ENCODE data around the gene MASP1.

Gene MASP1

DNA sequence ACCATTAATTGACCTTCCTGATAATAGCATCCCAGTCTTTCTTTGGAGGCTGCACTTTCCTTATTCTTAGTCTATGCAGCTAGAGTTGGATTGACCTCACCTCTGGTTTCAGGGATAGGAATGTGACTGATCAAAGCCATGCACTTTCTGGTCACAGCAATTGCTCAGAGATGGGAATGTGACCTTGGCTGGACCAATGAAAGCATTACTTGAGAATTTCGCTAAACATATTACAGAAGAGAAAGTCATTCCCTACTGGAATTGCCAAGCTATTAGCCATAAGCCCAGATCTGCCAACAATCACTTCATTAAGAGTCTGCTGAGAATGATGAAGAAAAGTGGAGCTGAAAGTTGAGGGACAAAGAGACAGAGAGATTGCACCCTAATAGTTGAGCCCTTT is 61.5 kb downstream of the MASP1 start:
- H2BK12ac ChIP-seq (ENCODE audit: low read length), result no peak overlapping the region
- H2AFZ ChIP-seq (ENCODE audit: insufficient read depth, low read length, poor library complexity), result no peak overlapping the region
- H3K79me2 ChIP-seq (ENCODE audit: control insufficient read depth, insufficient read depth, low read length, poor library complexity), result no peaks in the 10 kb centered on the region
- no peak overlapping the region for H3K23ac ChIP-seq (ENCODE audit: low read length)
- no peaks in the 10 kb centered on the region for H3K79me1 ChIP-seq (ENCODE audit: low read length)
- H3K14ac ChIP-seq (ENCODE audit: low read length), result no peak overlapping the region
- no peak overlapping the region for H2BK5ac ChIP-seq (ENCODE audit: low read depth, low read length, poor library complexity)
- no peak overlapping the region for H4K91ac ChIP-seq (ENCODE audit: low read depth, low read length)
- H3K36me3 ChIP-seq (ENCODE audit: control insufficient read depth in 1 of 2, insufficient read depth in 2 of 2, low read length in 2 of 2), result no peaks in the 10 kb centered on the region
- H3K4ac ChIP-seq (ENCODE audit: low read depth, low read length), result no peak overlapping the region
- H3K27me3 ChIP-seq (ENCODE audit: insufficient read depth, low read length), result no peaks in the 10 kb centered on the region
- H3K4me2 ChIP-seq (ENCODE audit: low read length), result no peak overlapping the region
- DNase-seq, result no peak
- H3K4me1 ChIP-seq (ENCODE audit: control insufficient read depth in 1 of 2, insufficient read depth in 2 of 2, low read length in 2 of 2), result no peaks in the 10 kb centered on the region
- H4K12ac ChIP-seq (ENCODE audit: low read depth, low read length), result no peak overlapping the region
- no peak overlapping the region for H3K9ac ChIP-seq (ENCODE audit: low read length)
- no peak overlapping the region for H4K8ac ChIP-seq (ENCODE audit: low read depth, low read length)
- no peak overlapping the region for H3K4me3 ChIP-seq (ENCODE audit: low read depth, low read length)
- no CpG with 5 or more reads among the region's 1 CpG for WGBS (ENCODE audit: extremely low coverage, insufficient coverage, insufficient read length)
- H3K9me3 ChIP-seq (ENCODE audit: insufficient read depth, low read depth, low read length), result peaks cover 3% of the 10 kb centered on the region
- no peak overlapping the region for H3K27ac ChIP-seq (ENCODE audit: low read depth, low read length)
- H2AK5ac ChIP-seq (ENCODE audit: low read length), result no peak overlapping the region
- H3K18ac ChIP-seq (ENCODE audit: low read length), result no peak overlapping the region
- no peak overlapping the region for H2BK120ac ChIP-seq (ENCODE audit: insufficient read depth, low read length, poor library complexity)

GRCh38 chr3:187228740-187229139 is 62.8 kb downstream of the MASP1 start:
- Histone ChIP-seq H2AFZ (ENCODE audit: insufficient read depth, low read length, poor library complexity) (no peak overlapping the region), H4K8ac (ENCODE audit: low read depth, low read length) (no peak overlapping the region), H3K27me3 (ENCODE audit: insufficient read depth, low read length) (no peaks in the 10 kb centered on the region), H3K4me3 (ENCODE audit: low read depth, low read length) (no peak overlapping the region), H2BK12ac (ENCODE audit: low read length) (no peak overlapping the region), H2BK120ac (ENCODE audit: insufficient read depth, low read length, poor library complexity) (no peak overlapping the region), H2BK5ac (ENCODE audit: low read depth, low read length, poor library complexity) (no peak overlapping the region), H3K4ac (ENCODE audit: low read depth, low read length) (no peak overlapping the region), H3K36me3 (ENCODE audit: control insufficient read depth in 1 of 2, insufficient read depth in 2 of 2, low read length in 2 of 2) (no peaks in the 10 kb centered on the region), H2AK5ac (ENCODE audit: low read length) (no peak overlapping the region), H4K12ac (ENCODE audit: low read depth, low read length) (no peak overlapping the region), H3K9ac (ENCODE audit: low read length) (no peak overlapping the region), H3K9me3 (ENCODE audit: insufficient read depth, low read depth, low read length) (peaks cover 3% of the 10 kb centered on the region), H4K91ac (ENCODE audit: low read depth, low read length) (no peak overlapping the region), H3K79me1 (ENCODE audit: low read length) (no peaks in the 10 kb centered on the region), H3K14ac (ENCODE audit: low read length) (no peak overlapping the region), H3K23ac (ENCODE audit: low read length) (no peak overlapping the region), H3K4me2 (ENCODE audit: low read length) (no peak overlapping the region), H3K4me1 (ENCODE audit: control insufficient read depth in 1 of 2, insufficient read depth in 2 of 2, low read length in 2 of 2) (no peaks in the 10 kb centered on the region), H3K79me2 (ENCODE audit: control insufficient read depth, insufficient read depth, low read length, poor library complexity) (no peaks in the 10 kb centered on the region), H3K18ac (ENCODE audit: low read length) (no peak overlapping the region), H3K27ac (ENCODE audit: low read depth, low read length) (no peak overlapping the region)
- DNase-seq, result no peak
- WGBS (ENCODE audit: extremely low coverage, insufficient coverage, insufficient read length), result no CpG with 5 or more reads among the region's 2 CpGs

DNA sequence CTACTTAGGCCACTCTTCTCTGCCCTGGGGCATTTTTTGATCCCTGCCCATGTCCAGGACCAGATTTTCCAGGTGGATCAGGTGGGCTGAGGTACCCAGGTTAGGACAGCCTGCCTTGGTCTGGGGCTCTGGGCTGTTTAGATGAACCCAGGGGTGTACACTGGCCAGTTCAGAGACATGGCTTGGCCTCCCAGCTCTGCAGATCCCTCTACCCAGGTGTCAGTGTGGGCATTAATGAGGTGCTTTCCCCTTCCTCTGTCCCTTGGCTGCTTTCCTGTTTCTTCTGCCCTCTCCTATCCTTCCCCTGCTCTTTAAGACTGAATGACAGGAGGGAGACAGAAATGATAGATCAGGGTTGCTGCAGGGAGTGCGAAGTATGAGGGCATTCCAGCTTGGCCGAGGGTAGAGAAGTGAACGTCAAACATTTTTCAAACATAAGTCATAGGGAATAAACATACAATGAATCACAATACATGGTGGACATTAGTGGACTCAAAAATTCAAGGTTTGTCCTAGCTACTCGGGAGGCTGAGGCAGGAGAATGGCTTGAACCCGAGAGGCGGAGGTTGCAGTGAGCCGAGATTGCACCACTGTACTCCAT is 63.8 kb downstream of the MASP1 start:
- no peaks in the 10 kb centered on the region for H3K4me1 ChIP-seq (ENCODE audit: control insufficient read depth in 1 of 2, insufficient read depth in 2 of 2, low read length in 2 of 2)
- H3K79me1 ChIP-seq (ENCODE audit: low read length), result no peaks in the 10 kb centered on the region
- H3K9me3 ChIP-seq (ENCODE audit: insufficient read depth, low read depth, low read length), result peaks cover 3% of the 10 kb centered on the region
- no peak overlapping the region for H3K4ac ChIP-seq (ENCODE audit: low read depth, low read length)
- H2AK5ac ChIP-seq (ENCODE audit: low read length), result no peak overlapping the region
- DNase-seq, result peak; percentile 78 to 85
- H4K12ac ChIP-seq (ENCODE audit: low read depth, low read length), result no peak overlapping the region
- H4K91ac ChIP-seq (ENCODE audit: low read depth, low read length), result no peak overlapping the region
- no peak overlapping the region for H3K18ac ChIP-seq (ENCODE audit: low read length)
- no peak overlapping the region for H2AFZ ChIP-seq (ENCODE audit: insufficient read depth, low read length, poor library complexity)
- H3K27ac ChIP-seq (ENCODE audit: low read depth, low read length), result no peak overlapping the region
- H3K4me3 ChIP-seq (ENCODE audit: low read depth, low read length), result no peak overlapping the region
- H3K9ac ChIP-seq (ENCODE audit: low read length), result no peak overlapping the region
- WGBS (ENCODE audit: extremely low coverage, insufficient coverage, insufficient read length), result no CpG with 5 or more reads among the region's 7 CpGs
- H3K79me2 ChIP-seq (ENCODE audit: control insufficient read depth, insufficient read depth, low read length, poor library complexity), result no peaks in the 10 kb centered on the region
- no peaks in the 10 kb centered on the region for H3K36me3 ChIP-seq (ENCODE audit: control insufficient read depth in 1 of 2, insufficient read depth in 2 of 2, low read length in 2 of 2)
- no peak overlapping the region for H2BK5ac ChIP-seq (ENCODE audit: low read depth, low read length, poor library complexity)
- no peak overlapping the region for H3K4me2 ChIP-seq (ENCODE audit: low read length)
- no peaks in the 10 kb centered on the region for H3K27me3 ChIP-seq (ENCODE audit: insufficient read depth, low read length)
- no peak overlapping the region for H3K14ac ChIP-seq (ENCODE audit: low read length)
- H4K8ac ChIP-seq (ENCODE audit: low read depth, low read length), result no peak overlapping the region
- H2BK120ac ChIP-seq (ENCODE audit: insufficient read depth, low read length, poor library complexity), result no peak overlapping the region
- no peak overlapping the region for H2BK12ac ChIP-seq (ENCODE audit: low read length)
- no peak overlapping the region for H3K23ac ChIP-seq (ENCODE audit: low read length)

DNA sequence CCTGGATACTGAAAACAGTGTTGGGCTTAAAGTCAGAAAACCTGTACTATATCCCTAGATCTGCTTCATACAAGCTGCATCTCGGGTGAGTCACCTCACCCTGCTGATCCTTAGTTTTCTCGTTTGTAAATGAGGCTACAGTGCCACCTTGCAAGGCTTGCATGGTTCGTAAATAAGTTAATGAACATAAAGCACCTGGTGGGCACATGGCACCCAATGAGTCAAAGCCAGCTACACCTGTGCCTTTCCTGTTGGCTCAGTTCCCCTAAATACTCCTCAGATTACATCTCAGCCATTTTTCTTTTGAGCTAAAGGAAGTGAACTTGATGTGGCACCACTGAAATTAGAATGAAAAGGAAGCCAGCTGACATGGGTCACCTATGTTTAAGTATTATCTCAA is 67.7 kb downstream of the MASP1 start:
- no peak overlapping the region for H3K23ac ChIP-seq (ENCODE audit: low read length)
- no peak overlapping the region for H2BK12ac ChIP-seq (ENCODE audit: low read length)
- H3K9ac ChIP-seq (ENCODE audit: low read length), result no peak overlapping the region
- peak in 1 of 2 donors; percentile 34 for DNase-seq
- no peaks in the 10 kb centered on the region for H3K27me3 ChIP-seq (ENCODE audit: insufficient read depth, low read length)
- H3K79me2 ChIP-seq (ENCODE audit: control insufficient read depth, insufficient read depth, low read length, poor library complexity), result no peaks in the 10 kb centered on the region
- H2BK120ac ChIP-seq (ENCODE audit: insufficient read depth, low read length, poor library complexity), result no peak overlapping the region
- H4K12ac ChIP-seq (ENCODE audit: low read depth, low read length), result no peak overlapping the region
- H3K79me1 ChIP-seq (ENCODE audit: low read length), result no peaks in the 10 kb centered on the region
- H3K4me2 ChIP-seq (ENCODE audit: low read length), result no peak overlapping the region
- no peak overlapping the region for H3K27ac ChIP-seq (ENCODE audit: low read depth, low read length)
- H3K4me1 ChIP-seq (ENCODE audit: control insufficient read depth in 1 of 2, insufficient read depth in 2 of 2, low read length in 2 of 2), result no peaks in the 10 kb centered on the region
- H3K4ac ChIP-seq (ENCODE audit: low read depth, low read length), result no peak overlapping the region
- no peaks in the 10 kb centered on the region for H3K36me3 ChIP-seq (ENCODE audit: control insufficient read depth in 1 of 2, insufficient read depth in 2 of 2, low read length in 2 of 2)
- H3K4me3 ChIP-seq (ENCODE audit: low read depth, low read length), result no peak overlapping the region
- H3K18ac ChIP-seq (ENCODE audit: low read length), result no peak overlapping the region
- no peak overlapping the region for H4K91ac ChIP-seq (ENCODE audit: low read depth, low read length)
- WGBS (ENCODE audit: extremely low coverage, insufficient coverage, insufficient read length), result no CpG with 5 or more reads among the region's 3 CpGs
- H3K14ac ChIP-seq (ENCODE audit: low read length), result no peak overlapping the region
- H2AFZ ChIP-seq (ENCODE audit: insufficient read depth, low read length, poor library complexity), result no peak overlapping the region
- no peak overlapping the region for H2AK5ac ChIP-seq (ENCODE audit: low read length)
- peaks cover 3% of the 10 kb centered on the region for H3K9me3 ChIP-seq (ENCODE audit: insufficient read depth, low read depth, low read length)
- no peak overlapping the region for H2BK5ac ChIP-seq (ENCODE audit: low read depth, low read length, poor library complexity)
- H4K8ac ChIP-seq (ENCODE audit: low read depth, low read length), result no peak overlapping the region
